Astrocyte (in vitro differentiated cells and primary cell): ENCODE results near the gene ANKRA2.

ENCODE experiments used
- EZH2 ChIP-seq: IDR thresholded peaks from 2 replicates; pipeline ENCODE4 v1.6.1; 2012; ENCODE audit warnings: mild to moderate bottlenecking, low read length, inconsistent platforms; ENCODE audit not compliant: insufficient read depth
- TF ChIP-seq, protein P1 (sequence below): IDR thresholded peaks from 2 replicates; pipeline ENCODE4 v1.5.1; 2011; ENCODE audit warnings: low read depth, mild to moderate bottlenecking, inconsistent platforms, low read length, moderate library complexity; ENCODE audit not compliant: insufficient read depth

DNA sequence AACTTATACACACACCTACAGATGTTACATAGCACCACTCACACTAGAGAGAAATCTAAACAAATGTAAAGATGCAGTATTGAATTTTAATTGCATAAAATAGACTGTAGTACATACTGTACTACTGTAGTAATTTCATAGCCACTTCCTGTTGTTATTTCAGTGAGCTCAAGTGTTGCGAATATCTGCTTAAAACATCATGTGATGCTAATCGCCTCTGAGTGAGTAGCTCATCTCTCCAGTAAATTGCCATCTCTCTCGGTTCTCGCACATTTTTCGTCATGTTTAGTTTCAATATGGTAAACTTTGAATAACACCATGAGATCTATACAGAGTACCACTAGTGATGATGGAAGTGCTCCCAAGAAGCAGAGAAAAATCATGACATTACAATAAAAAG, 38.6 kb upstream of the ANKRA2 start:
- TF ChIP-seq, protein P1, sequence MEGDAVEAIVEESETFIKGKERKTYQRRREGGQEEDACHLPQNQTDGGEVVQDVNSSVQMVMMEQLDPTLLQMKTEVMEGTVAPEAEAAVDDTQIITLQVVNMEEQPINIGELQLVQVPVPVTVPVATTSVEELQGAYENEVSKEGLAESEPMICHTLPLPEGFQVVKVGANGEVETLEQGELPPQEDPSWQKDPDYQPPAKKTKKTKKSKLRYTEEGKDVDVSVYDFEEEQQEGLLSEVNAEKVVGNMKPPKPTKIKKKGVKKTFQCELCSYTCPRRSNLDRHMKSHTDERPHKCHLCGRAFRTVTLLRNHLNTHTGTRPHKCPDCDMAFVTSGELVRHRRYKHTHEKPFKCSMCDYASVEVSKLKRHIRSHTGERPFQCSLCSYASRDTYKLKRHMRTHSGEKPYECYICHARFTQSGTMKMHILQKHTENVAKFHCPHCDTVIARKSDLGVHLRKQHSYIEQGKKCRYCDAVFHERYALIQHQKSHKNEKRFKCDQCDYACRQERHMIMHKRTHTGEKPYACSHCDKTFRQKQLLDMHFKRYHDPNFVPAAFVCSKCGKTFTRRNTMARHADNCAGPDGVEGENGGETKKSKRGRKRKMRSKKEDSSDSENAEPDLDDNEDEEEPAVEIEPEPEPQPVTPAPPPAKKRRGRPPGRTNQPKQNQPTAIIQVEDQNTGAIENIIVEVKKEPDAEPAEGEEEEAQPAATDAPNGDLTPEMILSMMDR, result no peak
- TF ChIP-seq EZH2, result no peak
